Measurements from ENCODE around the gene USP27X.

The USP27X gene

DNA sequence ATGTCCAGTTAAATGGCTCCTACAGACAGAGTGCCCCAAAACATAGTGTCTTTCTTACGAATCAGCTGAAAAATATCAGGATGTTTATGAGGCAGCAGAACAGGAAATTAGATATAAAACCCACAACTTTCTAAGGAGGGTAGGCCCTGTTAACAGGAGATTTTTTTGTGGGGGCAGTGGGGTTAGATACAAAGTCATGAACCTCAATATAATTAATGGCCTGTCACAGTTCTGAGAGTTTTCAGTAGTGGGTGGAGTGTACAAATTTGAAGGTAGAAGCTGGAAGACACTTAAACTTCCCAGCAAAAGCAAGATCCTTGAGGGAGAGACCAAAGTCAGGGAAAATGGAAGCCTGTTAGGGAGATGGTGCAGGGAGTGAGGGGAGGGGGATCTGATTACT lies 32.8 kb upstream of the USP27X start:
- DNase-seq (ENCODE audit: insufficient read length, low spot score), result no peak
- FAIRE-seq, result no peak
- TF ChIP-seq, protein P1, sequence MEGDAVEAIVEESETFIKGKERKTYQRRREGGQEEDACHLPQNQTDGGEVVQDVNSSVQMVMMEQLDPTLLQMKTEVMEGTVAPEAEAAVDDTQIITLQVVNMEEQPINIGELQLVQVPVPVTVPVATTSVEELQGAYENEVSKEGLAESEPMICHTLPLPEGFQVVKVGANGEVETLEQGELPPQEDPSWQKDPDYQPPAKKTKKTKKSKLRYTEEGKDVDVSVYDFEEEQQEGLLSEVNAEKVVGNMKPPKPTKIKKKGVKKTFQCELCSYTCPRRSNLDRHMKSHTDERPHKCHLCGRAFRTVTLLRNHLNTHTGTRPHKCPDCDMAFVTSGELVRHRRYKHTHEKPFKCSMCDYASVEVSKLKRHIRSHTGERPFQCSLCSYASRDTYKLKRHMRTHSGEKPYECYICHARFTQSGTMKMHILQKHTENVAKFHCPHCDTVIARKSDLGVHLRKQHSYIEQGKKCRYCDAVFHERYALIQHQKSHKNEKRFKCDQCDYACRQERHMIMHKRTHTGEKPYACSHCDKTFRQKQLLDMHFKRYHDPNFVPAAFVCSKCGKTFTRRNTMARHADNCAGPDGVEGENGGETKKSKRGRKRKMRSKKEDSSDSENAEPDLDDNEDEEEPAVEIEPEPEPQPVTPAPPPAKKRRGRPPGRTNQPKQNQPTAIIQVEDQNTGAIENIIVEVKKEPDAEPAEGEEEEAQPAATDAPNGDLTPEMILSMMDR (IDR thresholded peaks at IDR 0.05; ENCODE audit: insufficient read depth, missing control alignments), result no peak

DNA sequence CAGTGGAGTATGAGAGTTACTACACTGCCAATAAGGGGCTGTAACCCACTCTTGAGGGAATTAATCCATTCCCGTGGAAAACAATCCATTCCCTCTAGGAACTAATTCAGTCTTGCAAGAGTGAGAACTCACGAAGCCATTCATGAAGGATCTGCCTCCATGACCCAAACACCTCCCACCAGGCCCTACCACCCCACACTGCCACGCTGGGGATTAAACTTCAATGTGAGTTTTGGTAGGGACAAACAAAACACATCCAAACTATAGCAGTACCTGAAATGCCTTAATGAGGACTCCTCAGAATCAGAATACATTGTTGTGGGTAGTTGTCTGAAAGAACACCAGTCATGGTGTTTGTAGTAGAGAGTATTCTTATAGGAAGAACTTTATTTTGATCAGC lies 31.0 kb upstream of the USP27X start:
- DNase-seq (ENCODE audit: insufficient read length, low spot score) (no peak), FAIRE-seq (no peak)
- TF ChIP-seq, protein P1 (IDR thresholded peaks at IDR 0.05; ENCODE audit: insufficient read depth, missing control alignments), result no peak

DNA sequence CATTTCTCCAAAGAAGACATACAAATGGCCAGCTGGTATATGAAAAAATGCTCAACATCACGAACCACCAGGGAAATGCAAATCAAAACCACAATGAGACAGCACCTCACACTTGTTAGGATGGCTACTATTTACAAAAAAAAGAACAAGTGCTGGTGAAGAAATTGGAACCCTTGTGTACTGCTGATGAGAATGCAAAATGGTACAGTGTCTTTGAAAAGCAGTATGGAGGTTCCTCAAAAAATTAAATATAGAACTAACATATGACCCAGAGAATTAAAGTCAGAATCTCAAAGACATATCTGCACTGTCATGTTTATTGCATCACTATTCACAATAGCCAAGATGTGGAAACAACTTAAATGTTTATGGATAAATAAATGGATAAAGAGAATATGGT lies 29.3 kb upstream of the USP27X start:
- DNase-seq (ENCODE audit: insufficient read length, low spot score), result no peak
- no peak for FAIRE-seq
- TF ChIP-seq, protein P1 (IDR thresholded peaks at IDR 0.05; ENCODE audit: insufficient read depth, missing control alignments), result no peak

DNA sequence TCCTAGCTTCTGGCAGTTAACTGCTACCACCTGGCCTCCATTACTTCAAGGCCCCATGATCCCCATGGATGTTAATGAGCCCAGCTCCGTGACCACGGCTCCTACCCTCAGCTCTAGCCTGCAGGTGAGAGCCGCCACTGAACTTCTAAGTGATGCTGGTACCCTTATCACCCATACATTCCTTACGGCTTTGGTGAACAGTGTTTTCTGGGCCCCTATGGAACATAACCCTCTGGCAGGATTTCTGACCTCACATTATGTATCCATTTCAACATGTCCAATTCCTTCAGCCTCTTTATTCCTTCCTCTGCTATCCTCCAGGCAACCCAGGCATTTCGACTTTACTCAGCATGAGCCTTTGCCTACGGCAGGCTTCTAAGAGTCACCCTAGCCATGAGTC lies 25.6 kb upstream of the USP27X start:
- TF ChIP-seq, protein P1 (IDR thresholded peaks at IDR 0.05; ENCODE audit: insufficient read depth, missing control alignments), result no peak
- DNase-seq (ENCODE audit: insufficient read length, low spot score) (no peak), FAIRE-seq (no peak)

DNA sequence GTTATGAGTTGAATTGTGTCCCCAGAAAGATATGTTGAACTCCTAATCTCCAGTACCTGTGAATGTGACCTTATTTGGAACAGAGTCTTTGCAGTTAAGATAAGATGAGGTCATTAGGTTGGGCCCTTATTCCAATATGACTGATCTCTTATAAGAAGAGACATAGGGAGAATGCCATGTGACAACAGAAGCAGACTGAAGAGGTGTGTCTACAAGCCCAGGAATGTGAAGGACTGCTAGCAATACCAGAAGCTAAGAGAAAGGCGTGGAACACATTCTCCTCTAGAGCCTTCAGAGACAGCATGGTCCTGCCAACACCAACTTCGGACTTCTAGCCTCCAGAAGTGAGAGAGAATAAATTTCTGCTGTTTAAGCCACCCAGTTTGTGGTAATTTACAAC lies 22.5 kb upstream of the USP27X start:
- DNase-seq (ENCODE audit: insufficient read length, low spot score), result no peak
- FAIRE-seq, result no peak
- TF ChIP-seq, protein P1 (IDR thresholded peaks at IDR 0.05; ENCODE audit: insufficient read depth, missing control alignments), result no peak

DNA sequence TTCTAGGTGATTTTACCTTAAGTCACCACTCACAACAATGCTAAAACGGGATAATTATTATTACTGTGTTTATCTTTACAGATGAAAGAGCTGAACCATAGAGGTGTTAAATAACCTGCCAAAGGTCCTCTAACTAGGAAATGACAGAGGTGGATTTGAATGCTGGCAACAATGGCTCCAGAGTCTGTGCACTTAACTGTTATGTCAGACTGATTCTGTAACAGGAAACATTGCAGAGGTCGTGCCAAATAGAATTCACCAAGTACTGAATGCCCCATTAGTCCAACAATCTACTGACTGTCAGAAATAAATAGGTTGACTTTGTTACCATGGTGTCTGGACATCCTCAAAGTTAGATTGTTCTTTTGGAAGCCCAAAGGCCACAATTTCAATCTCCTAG lies 20.9 kb upstream of the USP27X start:
- DNase-seq (ENCODE audit: insufficient read length, low spot score) (no peak), FAIRE-seq (no peak)
- TF ChIP-seq, protein P1 (IDR thresholded peaks at IDR 0.05; ENCODE audit: insufficient read depth, missing control alignments), result no peak

DNA sequence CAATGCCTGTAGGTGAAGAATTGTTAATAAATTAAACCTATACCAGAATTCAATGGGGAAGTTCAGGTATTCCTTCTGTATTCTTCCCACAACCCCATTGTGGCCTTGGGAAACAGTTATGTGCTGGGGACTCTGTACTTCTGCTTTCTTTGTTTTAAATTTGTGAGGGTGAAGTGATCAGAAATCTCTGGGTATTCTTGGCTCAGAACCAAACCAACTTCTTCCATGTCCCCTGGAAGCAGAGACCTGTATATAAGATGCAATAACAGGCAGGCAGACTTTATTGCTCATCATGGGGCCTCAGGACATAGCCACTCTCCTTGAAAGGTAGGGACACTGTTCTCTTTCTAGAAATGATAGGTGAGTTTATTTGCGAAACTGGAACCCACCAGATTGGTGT lies 19.8 kb upstream of the USP27X start:
- DNase-seq (ENCODE audit: insufficient read length, low spot score) (no peak), FAIRE-seq (no peak)
- TF ChIP-seq, protein P1 (IDR thresholded peaks at IDR 0.05; ENCODE audit: insufficient read depth, missing control alignments), result no peak
